ENCODE results near the gene OAF.

OAF gene

GRCh38 chr11:120201653-120202052, 9.2 kb upstream of the OAF start:
- TF ChIP-seq CTCF (IDR thresholded peaks at IDR 0.05; ENCODE audit: insufficient read depth, low read length, poor library complexity, severe bottlenecking) = no peak
- Histone ChIP-seq H3K27me3 (replicated peaks; ENCODE audit: control insufficient read depth, insufficient read depth, low read length) (peaks cover 1% of the 10 kb centered on the region; the same call in 1 of the 2 replicates), H3K4me3 (replicated peaks; ENCODE audit: low read depth, low read length) (no peak overlapping the region), H3K36me3 (ENCODE audit: control insufficient read depth, insufficient read depth, low read length) (no peaks in the 10 kb centered on the region)
- no peak for DNase-seq (ENCODE audit: extremely low read depth, insufficient read length)

- H3K27me3 ChIP-seq (replicated peaks; ENCODE audit: control insufficient read depth, insufficient read depth, low read length) = no peaks in the 10 kb centered on the region
- no peaks in the 10 kb centered on the region for H3K36me3 ChIP-seq (ENCODE audit: control insufficient read depth, insufficient read depth, low read length)
- DNase-seq (ENCODE audit: extremely low read depth, insufficient read length) = no peak
- TF ChIP-seq CTCF (IDR thresholded peaks at IDR 0.05; ENCODE audit: insufficient read depth, low read length, poor library complexity, severe bottlenecking) = no peak
- H3K4me3 ChIP-seq (replicated peaks; ENCODE audit: low read depth, low read length) = no peak overlapping the region
Observed at GRCh38 chr11:120203626-120204025, 7.2 kb upstream of the OAF start.

GRCh38 chr11:120205596-120206161, 5.2 kb upstream of the OAF start:
- Histone ChIP-seq H3K27me3 (replicated peaks; ENCODE audit: control insufficient read depth, insufficient read depth, low read length) (no peaks in the 10 kb centered on the region), H3K4me3 (replicated peaks; ENCODE audit: low read depth, low read length) (no peak overlapping the region), H3K36me3 (ENCODE audit: control insufficient read depth, insufficient read depth, low read length) (no peaks in the 10 kb centered on the region)
- DNase-seq (ENCODE audit: extremely low read depth, insufficient read length) = no peak
- TF ChIP-seq CTCF (IDR thresholded peaks at IDR 0.05; ENCODE audit: insufficient read depth, low read length, poor library complexity, severe bottlenecking) = no peak

- TF ChIP-seq CTCF (IDR thresholded peaks at IDR 0.05; ENCODE audit: insufficient read depth, low read length, poor library complexity, severe bottlenecking) = no peak
- Histone ChIP-seq H3K27me3 (replicated peaks; ENCODE audit: control insufficient read depth, insufficient read depth, low read length) (no peaks in the 10 kb centered on the region; the same call in 1 of the 2 replicates), H3K4me3 (replicated peaks; ENCODE audit: low read depth, low read length) (no peak overlapping the region), H3K36me3 (ENCODE audit: control insufficient read depth, insufficient read depth, low read length) (no peaks in the 10 kb centered on the region)
- DNase-seq (ENCODE audit: extremely low read depth, insufficient read length) = no peak
Observed at GRCh38 chr11:120207512-120207911, 3.3 kb upstream of the OAF start.

GRCh38 chr11:120208001-120208441, 2.8 kb upstream of the OAF start:
- Histone ChIP-seq H3K27me3 (replicated peaks; ENCODE audit: control insufficient read depth, insufficient read depth, low read length) (no peaks in the 10 kb centered on the region; the same call in 1 of the 2 replicates), H3K4me3 (replicated peaks; ENCODE audit: low read depth, low read length) (no peak overlapping the region), H3K36me3 (ENCODE audit: control insufficient read depth, insufficient read depth, low read length) (no peaks in the 10 kb centered on the region)
- no peak for TF ChIP-seq CTCF (IDR thresholded peaks at IDR 0.05; ENCODE audit: insufficient read depth, low read length, poor library complexity, severe bottlenecking)
- no peak for DNase-seq (ENCODE audit: extremely low read depth, insufficient read length)

GRCh38 chr11:120208777-120209176, 2.1 kb upstream of the OAF start:
- DNase-seq (ENCODE audit: extremely low read depth, insufficient read length) = no peak
- H3K36me3 ChIP-seq (ENCODE audit: control insufficient read depth, insufficient read depth, low read length) = no peaks in the 10 kb centered on the region
- TF ChIP-seq CTCF (IDR thresholded peaks at IDR 0.05; ENCODE audit: insufficient read depth, low read length, poor library complexity, severe bottlenecking) = no peak
- no peaks in the 10 kb centered on the region; the same call in 1 of the 2 replicates for H3K27me3 ChIP-seq (replicated peaks; ENCODE audit: control insufficient read depth, insufficient read depth, low read length)
- H3K4me3 ChIP-seq (replicated peaks; ENCODE audit: low read depth, low read length) = no peak overlapping the region
